HG02938 (cell line): ENCODE measurements around the gene SCMH1.
"Not testable (repeated sequence)": the region's sequence is repeated elsewhere in the genome, so short reads cannot be mapped to it uniquely, and the experiment has no call there.

Experiments
- ATAC-seq: cut with Tn5 transposase; IDR thresholded peaks from one replicate; pipeline ENCODE4 v1.9.1; 2021; ENCODE audit warnings: mild to moderate bottlenecking, moderate library complexity; ENCODE audit not compliant: unreplicated experiment

SCMH1 gene

DNA sequence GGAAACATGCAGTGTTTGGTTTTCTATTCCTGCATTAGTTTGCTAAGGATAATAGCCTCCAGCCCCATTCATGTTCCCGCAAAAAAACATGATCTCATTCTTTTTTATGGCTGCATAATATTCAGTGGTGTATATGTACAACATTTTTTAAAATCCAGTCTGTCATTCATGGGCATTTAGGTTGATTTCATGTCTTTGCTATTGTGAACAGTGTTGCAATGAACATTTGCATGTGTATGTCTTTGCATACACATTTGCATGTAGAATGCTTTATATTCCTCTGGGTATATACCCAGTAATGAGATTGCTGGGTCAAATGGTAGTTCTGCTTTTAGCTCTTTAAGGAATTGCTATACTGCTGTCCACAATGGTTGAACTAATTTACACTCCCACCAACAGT is 9.0 kb upstream of the SCMH1 start:
- not testable (repeated sequence) for ATAC-seq

DNA sequence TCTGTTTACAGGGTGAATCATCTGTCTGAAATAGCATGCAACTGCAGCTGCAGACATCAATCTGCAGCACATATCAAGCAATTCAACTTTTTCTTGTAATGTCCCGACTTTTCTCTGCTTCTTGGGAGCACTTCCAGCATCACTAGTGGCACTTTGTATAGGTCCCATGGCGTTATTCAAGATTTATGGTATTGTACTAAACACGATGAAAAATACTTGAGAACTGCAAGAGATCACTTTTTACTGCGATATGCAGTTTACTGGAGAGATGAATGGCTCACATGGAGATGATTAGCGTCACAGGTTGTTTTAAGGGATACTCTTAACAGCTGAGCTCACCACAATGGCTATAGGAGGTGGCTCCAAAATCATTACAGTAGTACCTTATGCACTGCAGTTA is 7.2 kb upstream of the SCMH1 start:
- ATAC-seq, result no peak

DNA sequence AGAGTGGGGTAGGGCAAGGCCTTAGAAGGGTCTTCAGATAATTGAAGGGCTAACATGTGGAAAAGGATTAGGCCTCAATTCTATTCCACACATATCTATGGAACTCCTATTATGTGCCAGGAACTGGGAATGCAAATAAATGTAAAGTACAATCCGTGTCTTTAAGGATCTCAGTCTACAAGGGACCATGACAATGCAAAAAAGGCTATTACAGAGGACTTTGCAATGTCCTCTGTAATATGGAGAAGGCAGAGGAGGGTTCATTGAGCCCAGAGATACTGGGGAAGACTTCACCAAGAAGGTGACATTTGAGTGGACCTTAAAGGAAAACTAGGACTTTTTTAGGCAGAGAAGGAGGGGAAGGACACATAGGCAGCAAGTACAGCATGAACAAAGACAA is 4.5 kb upstream of the SCMH1 start:
- no peak for ATAC-seq

DNA sequence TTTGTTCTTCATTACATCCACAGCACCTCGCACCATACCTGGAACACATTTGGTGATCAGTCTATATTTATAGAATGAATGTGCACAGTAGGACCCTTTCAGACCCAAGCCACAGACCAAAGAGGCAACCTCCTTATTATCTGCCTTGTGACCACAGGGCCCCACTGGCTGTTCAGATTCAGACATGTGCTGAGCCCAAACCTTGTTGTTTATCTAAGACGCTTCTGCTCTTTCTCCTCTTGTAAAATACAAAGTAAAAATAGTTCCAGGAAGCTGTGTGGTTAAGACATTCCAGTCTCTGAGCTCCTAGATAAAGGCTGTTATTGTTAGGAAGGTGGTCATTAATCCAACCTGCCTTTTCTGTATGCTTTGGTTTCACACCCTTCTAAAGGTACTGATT is 3.6 kb upstream of the SCMH1 start:
- no peak for ATAC-seq

DNA sequence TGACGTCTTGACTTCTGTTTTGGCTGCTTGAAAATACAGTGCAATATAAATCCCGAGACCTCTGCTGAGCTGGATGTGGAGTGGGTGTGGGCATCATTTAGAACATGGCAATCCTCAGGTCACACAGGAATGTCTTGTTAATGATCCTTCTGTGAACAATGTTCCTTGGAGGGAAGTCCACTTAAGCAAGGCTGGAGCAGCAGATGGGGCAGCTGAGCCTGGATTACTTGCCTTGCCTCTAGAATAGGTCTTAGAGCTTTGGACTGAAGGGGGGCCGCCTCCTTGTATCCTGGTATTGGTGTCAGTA is 926 bp upstream of the SCMH1 start:
- ATAC-seq, result no peak

DNA sequence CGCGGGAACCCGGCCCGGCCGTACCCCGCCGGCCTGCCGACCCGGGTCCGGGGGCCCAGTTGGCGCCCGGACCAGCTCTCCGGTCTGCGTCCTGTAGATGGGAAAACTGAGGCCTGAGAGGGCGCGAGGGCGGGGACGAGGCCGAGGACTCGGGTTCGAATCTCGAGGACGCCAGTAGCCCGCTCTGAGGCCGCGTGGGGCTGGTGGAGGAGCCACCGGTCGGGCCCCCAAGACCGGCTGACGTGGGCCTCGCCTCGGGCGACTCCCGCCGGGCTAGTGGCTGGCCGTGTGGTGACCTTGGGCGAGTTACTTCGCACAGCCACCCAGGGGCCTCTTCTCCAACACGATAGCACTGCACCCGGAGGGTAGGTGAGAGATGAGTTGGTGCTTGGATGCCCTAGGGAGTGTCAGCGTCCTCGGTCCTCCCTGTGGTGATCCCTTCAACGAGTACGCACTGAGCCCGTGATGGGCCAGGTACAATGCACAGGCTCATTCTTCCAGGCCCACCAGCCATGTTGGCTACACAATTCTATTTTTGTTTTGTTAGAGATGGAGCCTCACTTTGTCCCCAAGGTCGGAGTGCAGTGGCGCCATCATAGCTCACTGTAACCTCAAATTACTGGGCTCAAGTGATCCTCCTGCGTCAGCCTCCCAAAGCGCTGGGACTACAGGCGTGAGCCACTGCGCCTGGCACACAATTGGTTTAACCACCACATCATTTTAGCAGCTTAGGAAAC is 404 bp upstream of the SCMH1 start:
- peak; percentile 21 for ATAC-seq

DNA sequence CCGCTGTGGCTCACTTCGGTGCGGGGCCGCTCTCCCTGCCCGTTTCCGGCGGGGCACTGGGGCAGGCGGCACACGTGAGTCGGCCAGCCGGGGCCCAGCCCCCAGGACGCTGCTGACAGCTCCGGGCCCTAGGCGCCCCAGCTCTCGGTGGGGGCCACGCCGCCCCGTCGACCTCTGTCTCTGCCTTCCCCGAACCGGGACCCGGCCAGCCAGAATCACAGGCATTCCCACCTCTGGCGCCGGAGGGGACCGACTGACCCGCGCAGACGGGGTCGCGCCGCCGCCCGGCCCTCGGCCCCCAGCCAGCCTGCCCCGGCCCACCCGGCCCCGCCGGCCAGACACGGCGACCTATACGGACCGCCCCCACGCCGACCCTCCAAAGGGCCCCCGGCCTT is 755 bp downstream of the SCMH1 start:
- peak; percentile 43 for ATAC-seq

DNA sequence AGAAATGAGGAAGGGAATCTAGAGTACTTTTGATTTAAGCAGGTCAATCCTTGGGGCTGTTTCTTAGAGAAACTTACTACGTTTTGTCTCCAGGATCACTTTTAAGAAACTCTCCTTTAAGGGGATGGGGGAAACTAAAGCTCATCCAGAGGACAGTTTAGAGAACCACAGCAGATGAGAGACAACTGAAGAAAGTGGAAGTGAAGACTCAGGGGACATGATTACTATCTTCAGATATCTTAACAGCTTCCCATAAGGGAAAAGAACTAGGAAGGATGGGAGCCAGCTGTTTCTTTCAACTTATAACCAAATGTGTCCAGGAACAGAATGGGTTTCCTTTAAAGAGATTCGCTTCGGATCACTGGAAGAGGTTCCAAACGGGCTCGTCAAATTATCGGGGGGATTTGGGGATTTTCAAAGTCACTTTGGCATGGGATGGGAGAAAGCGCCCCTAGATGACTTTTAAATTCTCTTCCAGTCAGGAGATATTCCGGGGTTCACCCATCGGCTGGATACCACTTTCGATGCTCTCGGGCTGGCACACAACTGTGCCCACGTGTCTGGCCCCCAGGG is 1.2 kb downstream of the SCMH1 start:
- ATAC-seq, result no peak

DNA sequence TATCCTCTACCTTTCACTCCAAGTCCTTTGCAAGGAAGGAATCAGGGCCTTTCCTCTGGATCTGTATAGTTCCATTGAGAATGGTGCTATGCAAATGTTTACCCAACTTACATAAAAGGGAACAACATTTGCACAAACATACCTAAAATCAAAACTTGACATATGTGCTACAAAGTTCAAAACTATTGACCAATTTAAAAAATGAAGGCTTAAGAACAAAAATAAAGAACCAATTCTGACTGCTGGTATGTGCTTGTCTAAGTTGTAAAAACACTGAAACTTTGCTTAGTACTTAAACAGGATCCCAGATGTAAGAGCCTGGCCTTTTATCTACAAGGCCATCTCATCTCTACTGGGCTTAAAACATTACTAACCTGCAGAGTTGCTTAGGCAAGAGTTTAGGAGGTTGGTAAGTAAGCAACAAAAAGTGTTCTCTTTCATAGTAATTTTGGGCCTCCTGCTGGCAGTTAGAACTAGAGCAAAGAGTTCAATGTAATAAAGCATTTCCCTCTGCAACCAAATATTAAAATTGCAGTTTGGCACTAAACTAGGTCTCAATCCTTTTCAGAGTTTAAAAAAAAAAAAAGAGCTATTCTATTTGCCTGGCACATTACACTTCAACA is 2.0 kb downstream of the SCMH1 start:
- ATAC-seq, result no peak

DNA sequence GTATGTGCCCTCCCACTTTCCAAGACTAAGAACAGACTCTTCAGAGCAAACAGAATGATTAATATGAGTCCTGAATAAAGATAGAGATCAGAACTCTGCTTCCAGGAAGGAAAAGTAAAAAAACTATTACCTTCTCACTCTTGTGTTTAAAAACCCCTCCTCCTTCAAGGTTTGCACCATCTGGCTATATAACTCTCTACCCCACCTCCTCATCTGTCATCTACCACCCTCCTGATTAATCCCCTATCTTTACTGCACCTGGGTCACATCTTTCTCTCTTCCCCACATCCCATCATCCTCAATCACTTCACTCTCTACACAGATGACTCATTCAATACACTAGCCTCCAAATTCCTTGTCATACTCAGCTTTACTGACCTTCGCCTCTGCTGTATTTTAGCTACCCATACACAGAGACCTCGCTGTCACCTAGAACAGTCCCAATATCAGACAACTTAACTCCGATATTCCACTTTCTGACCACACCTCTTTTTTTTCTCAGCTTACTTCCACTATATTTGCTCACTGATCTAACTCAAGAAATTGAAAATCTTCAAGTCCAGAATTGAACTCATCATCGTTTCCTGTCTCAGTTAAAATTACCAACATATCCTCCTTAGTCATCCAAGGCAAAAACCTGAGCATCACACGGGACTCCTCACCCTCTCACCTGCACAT is 3.7 kb downstream of the SCMH1 start:
- no peak for ATAC-seq

DNA sequence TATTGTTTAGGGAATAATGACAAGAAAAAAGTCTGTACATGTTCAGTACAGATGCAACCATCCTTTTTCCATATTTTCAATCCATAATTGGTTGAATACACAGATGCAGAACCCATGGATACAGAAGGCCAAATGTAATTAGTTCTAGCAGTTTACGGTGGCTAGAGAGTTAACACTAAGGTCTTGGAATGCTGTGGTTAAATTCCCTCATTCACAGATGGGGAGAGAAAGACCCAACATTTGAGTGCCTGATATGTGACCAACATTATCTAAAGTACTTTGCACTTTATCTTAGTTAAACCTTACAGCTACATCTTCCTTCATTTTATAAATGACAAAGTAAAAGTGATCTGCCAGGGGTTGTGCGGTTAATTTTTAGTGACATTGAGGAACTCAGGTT is 5.3 kb downstream of the SCMH1 start:
- ATAC-seq, result no peak

DNA sequence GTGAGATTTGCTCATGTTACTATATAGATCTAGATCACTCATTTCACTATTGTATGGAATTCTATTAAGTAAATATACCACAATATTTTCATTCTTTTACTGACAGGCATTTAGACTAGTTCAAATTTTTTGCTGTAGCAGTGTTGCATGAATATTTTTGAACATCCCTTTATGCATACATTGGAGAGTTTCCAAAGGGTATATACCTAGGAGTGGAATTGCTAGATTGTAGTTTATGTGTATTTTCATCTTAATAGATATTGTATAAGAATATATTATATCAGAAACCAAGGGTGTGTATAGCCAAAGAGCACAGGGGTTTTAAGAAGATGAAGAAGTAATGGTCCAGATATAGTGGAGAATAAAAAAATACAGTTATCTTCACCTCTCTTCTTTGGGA is 6.2 kb downstream of the SCMH1 start:
- no peak for ATAC-seq

DNA sequence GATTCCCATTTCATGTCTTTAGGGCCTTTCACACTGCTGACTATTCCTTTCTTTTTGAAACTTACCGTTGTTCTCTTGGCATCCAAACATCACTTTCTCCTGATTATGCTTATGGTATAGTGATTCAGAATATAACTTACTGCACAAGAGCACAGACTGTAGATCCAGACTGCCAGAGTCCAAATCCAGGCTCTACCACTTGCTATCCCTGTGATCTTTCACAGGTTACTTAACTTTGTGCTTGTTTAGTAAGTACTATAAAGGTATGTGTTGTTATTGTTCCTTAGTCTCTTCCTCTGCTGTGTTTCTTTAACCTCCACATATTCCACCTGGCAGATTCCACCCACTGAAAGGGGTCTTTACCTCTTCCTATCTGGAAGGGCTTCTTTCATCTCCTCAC is 8.4 kb downstream of the SCMH1 start:
- ATAC-seq, result no peak

DNA sequence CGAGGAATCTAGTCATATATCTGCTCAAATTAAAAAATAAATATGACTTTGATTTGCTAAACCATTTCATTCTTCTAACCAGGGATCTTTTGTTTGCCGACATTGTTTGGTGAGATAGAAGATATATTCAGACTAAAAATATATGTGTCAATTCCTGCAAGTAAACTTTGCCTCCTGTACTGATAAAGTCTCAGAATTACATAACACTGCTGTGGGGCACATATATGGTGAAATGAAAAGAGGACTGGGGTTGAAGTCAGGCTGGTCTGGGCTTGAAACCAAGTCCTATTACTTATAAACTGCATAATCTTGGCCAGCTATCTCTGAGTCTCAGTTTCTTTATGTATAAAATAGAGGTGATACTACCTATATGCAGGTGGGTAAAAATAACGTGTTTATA is 9.8 kb downstream of the SCMH1 start:
- no peak for ATAC-seq

DNA sequence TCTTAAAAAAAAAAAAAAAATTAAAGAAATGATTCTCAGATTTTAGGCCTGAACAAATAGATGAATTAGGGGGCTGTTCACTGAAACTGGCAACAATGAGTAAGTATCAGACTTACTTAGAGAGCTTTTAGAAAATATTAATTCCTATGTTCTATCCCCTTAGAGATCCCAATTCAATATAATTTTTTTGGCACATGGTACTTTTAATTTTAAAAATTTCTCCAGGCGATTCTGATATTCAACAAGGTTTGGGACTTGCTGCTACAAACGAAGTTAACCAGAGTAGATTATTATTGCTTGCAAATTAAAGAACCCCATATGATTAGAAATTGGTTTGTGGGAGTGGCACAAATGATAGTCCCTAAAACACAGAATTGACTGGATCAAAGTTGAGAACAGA is 11.4 kb downstream of the SCMH1 start:
- ATAC-seq, result no peak

DNA sequence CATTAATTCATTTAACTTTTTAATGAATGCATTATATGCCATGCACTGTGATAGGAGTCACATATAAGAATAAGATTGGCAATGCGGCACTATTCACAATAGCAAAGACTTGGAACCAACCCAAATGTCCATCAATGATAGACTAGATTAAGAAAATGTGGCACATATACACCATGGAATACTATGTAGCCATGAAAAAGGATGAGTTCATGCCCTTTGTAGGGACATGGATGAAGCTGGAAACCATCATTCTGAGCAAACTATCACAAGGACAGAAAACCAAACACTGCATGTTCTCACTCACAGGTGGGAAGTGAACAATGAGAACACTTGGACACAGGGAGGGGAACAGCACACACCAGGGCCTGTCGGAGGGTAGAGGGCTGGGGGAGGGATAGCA is 12.9 kb downstream of the SCMH1 start:
- not testable (repeated sequence) for ATAC-seq

DNA sequence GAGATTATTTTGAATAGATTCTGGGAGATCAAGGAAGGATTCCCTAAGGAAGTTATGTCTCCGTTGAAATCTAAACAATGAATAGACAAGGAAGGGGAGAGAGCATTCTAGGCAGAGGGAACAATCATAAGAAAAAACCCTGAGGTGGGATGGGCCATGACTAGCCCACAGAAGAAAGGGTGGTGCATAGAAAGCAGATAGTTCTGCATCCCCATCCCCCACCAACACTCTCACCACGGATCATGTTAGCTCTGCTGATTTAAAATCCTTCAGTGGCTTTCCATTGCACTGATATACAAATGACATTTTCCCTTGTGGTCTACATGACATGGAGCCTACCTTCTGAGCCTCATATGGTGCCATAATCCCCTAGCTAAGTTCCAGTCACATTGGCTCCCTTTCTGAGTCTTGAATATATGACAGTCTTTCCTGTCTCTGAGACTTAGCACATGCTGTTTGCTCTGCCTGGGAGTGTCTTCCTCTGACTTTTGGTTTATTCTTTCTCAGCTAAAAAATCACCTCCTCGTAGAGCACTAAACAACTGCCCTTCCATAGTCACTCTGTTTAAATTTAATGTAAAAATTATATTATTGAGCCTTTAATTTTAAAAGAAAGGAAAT is 15.2 kb downstream of the SCMH1 start:
- no peak for ATAC-seq

DNA sequence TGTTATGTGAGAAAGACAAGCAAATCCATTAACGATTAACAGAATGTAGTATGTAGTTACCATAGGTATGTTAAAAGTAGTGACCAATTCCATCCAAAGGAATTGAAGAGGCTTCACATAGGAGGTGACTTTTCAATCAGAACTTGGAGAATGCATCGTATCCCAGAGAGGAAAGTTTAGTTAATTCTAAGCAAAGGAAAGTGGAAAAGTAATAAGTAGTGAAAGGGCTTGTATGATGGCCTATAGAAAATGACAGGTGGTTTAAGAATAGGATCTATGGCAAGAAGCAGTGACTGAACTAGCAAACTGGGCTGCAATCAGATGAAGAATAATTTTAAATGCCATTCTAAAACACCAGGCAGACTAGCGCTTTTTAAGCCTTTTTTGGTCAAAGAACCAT is 16.6 kb downstream of the SCMH1 start:
- no peak for ATAC-seq

DNA sequence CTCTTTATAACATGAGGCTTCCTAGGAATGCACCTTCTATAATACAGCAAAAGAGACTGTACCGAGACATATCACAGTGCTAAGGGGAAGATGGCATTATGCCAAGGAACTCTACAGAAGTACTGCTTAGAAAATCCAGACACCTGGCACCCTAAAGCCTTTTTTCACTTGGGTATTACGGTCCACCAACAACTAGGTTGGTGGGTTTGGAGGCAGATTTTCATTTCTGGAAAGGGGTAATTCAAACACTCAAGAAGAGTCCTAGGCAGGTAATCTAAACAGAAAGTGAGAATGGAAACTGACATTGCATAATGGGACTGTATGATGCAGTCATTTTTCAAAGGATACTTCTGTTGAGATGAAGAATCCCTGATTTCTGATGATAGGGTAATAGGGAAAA is 19.6 kb downstream of the SCMH1 start:
- ATAC-seq, result no peak

DNA sequence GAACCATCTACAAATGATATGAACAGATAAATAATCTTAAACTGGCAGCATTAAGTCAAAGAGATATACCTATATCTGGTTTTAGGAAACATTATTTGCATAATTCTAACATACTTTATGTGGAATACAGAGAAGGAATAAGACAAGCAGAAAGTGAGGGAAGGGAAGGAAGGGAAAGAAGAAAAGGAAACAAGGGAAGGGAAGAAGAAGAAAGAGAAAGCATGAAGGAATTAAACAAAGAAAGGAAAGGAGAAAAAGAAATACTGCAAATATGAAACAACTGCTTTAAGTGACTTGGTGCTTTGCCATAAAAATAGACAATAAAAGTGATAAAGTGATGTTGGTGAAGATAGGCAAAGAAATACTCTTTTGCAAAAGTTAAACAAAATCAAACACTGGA is 20.1 kb downstream of the SCMH1 start:
- no peak for ATAC-seq

DNA sequence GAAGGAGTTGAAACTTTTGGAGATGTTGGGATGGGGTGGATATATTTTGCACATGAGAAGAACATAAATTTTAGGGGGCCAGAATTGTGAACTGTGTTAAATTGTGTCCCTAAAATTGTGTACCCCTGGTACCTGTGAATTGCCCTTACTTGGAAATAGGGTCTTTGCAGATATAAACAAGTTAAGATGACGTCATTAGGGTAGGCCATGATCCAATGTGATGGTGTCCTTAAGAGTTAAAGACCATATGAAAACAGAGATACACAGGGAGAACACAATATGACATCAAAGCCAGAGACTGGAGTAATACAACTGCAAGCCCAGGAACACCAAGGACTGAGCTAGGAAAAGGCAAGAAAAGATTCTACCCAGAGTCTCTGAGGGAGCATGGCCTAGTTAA is 24.0 kb downstream of the SCMH1 start:
- ATAC-seq, result no peak

DNA sequence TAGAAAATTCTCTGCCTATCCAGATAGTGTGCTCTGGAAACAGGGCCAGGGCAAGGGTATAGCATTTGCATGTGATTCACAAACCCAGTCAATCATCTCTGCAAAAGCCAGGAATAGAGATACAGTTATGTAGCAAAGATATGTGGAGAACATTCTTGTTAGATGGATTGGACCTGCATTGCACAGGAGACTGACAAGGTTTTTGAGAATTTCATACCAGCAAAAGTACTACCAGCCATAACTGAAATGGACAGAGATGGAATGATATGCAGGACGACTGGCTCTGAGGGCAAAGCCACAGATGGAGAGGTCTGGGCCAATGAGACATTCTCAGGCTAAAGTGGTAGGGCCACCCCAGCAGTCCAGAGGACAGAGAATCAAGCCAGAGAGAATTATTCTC is 24.7 kb downstream of the SCMH1 start:
- ATAC-seq, result no peak
